Common myeloid progenitor, CD34-positive (primary cell): ENCODE measurements around the gene GAGE12E.
"Not testable (repeated sequence)": the region's sequence is repeated elsewhere in the genome, so short reads cannot be mapped to it uniquely, and the experiment has no call there.

Experiments used
- CTCF ChIA-PET: fragments of 350-600 bp; sonication (Branson Sonifier 250); formaldehyde crosslinking; loops from one replicate; lab custom pipeline; 2021; ENCODE audit warnings: antibody characterized with exemption; lab: Charles Lee
- POLR2A ChIA-PET: fragments of 350-600 bp; sonication (Branson Sonifier 250); formaldehyde crosslinking; loops from one replicate; lab custom pipeline; 2021; ENCODE audit warnings: antibody characterized with exemption; lab: Charles Lee
- DNase-seq, 3 donors: peaks; one replicate each; pipeline versions ENCODE4 v3.0.0 to v3.0.0-alpha.2; 2013
- H3K27ac ChIP-seq, 2 experiments: 1 replicate in 1 of 2; 2 replicates in 1 of 2; pipeline ENCODE4 v1.7.0; 2013; ENCODE audit warnings: inconsistent platforms in 2 of 2, low read length in 2 of 2, mild to moderate bottlenecking in 2 of 2, low read depth in 1 of 2, moderate library complexity in 1 of 2; ENCODE audit not compliant: severe bottlenecking in 2 of 2, insufficient read depth in 1 of 2, poor library complexity in 1 of 2
- H3K27me3 ChIP-seq, 5 experiments: replicated peaks in 2 of 5; 1 replicate in 3 of 5; 2 replicates in 2 of 5; pipeline versions ENCODE4 v1.6.1 to v1.7.0; 2013; ENCODE audit warnings: low read length in 4 of 5, mild to moderate bottlenecking in 2 of 5, moderate library complexity in 2 of 5, inconsistent platforms in 1 of 5; ENCODE audit not compliant: insufficient read depth in 5 of 5, control insufficient read depth in 4 of 5
- H3K36me3 ChIP-seq, 4 experiments: 1 replicate in 2 of 4; 2 replicates in 2 of 4; pipeline versions ENCODE4 v1.6.1 to v1.7.0; 2013; ENCODE audit warnings: low read length in 3 of 4, control low read depth in 1 of 4, mild to moderate bottlenecking in 1 of 4; ENCODE audit not compliant: control insufficient read depth in 4 of 4, insufficient read depth in 4 of 4
- H3K4me1 ChIP-seq, 4 experiments: 1 replicate in 3 of 4; 2 replicates in 1 of 4; pipeline versions ENCODE4 v1.6.1 to v1.7.1; 2013; ENCODE audit warnings: low read length in 3 of 4, mild to moderate bottlenecking in 3 of 4, control low read depth in 1 of 4, inconsistent platforms in 1 of 4, moderate library complexity in 1 of 4; ENCODE audit not compliant: control insufficient read depth in 4 of 4, insufficient read depth in 4 of 4; ENCODE audit errors: control extremely low read depth in 1 of 4
- H3K4me3 ChIP-seq, 7 experiments: 1 replicate in 4 of 7; 2 replicates in 3 of 7; pipeline versions ENCODE4 v1.5.1 to v1.7.0; 2013; ENCODE audit warnings: mild to moderate bottlenecking in 7 of 7, low read length in 6 of 7, moderate library complexity in 6 of 7, inconsistent platforms in 2 of 7, low read depth in 2 of 7, control low read depth in 1 of 7; ENCODE audit not compliant: insufficient read depth in 4 of 7, control insufficient read depth in 1 of 7; ENCODE audit errors: extremely low read depth in 1 of 7
- H3K9me3 ChIP-seq, 5 experiments: 1 replicate in 4 of 5; 2 replicates in 1 of 5; pipeline versions ENCODE4 v1.6.1 to v1.7.1; 2013; ENCODE audit warnings: low read length in 4 of 5, mild to moderate bottlenecking in 2 of 5, inconsistent platforms in 1 of 5, low read depth in 1 of 5, moderate library complexity in 1 of 5; ENCODE audit not compliant: control insufficient read depth in 4 of 5, insufficient read depth in 2 of 5; ENCODE audit errors: control extremely low read depth in 1 of 5
- WGBS: methylation state at CpG from one replicate; pipeline ENCODE4 v1.1.5; 2013; ENCODE audit not compliant: insufficient coverage; 5-methylcytosine and 5-hydroxymethylcytosine counted together

The GAGE12E gene

GRCh38 chrX:49579649-49580048, 28.6 kb downstream of the GAGE12E start, which contains the start of gene GAGE12H:
Gene GAGE12H, plus strand, starts transcription at chrX:49579949. Its CDS starts 1,155 bp downstream, at chrX:49581104.
- DNase-seq, H3K27me3 ChIP-seq, H3K27ac ChIP-seq, H3K4me1 ChIP-seq, CTCF ChIA-PET, H3K36me3 ChIP-seq, H3K4me3 ChIP-seq, POLR2A ChIA-PET, H3K9me3 ChIP-seq: not testable (repeated sequence)
- no CpG with 5 or more reads among the region's 16 CpGs for WGBS

- no CpG with 5 or more reads among the region's 16 CpGs for WGBS
- H3K27me3 ChIP-seq, H3K4me1 ChIP-seq, H3K4me3 ChIP-seq, H3K36me3 ChIP-seq, CTCF ChIA-PET, DNase-seq, POLR2A ChIA-PET, H3K27ac ChIP-seq, H3K9me3 ChIP-seq: not testable (repeated sequence)
These were observed 38.1 kb downstream of the GAGE12E start, which contains the start of gene GAGE2A for GRCh38 chrX:49589196-49589595. Gene GAGE2A, plus strand, starts transcription at chrX:49589496. Its CDS starts 1,155 bp downstream, at chrX:49590651.

- H3K4me3 ChIP-seq, POLR2A ChIA-PET, H3K9me3 ChIP-seq, H3K36me3 ChIP-seq, H3K4me1 ChIP-seq, H3K27me3 ChIP-seq, DNase-seq, CTCF ChIA-PET, H3K27ac ChIP-seq: not testable (repeated sequence)
- WGBS: 94% methylated on average over 12 of the region's 37 CpGs
These were observed 38.8 kb downstream of the GAGE12E start for GRCh38 chrX:49589769-49590478.

- H3K9me3 ChIP-seq, H3K4me3 ChIP-seq, CTCF ChIA-PET, DNase-seq, H3K36me3 ChIP-seq, H3K4me1 ChIP-seq, POLR2A ChIA-PET, H3K27ac ChIP-seq, H3K27me3 ChIP-seq: not testable (repeated sequence)
- no CpG with 5 or more reads among the region's 17 CpGs for WGBS
These were observed 39.4 kb downstream of the GAGE12E start for GRCh38 chrX:49590488-49590887.

- H3K4me1 ChIP-seq, POLR2A ChIA-PET, CTCF ChIA-PET, DNase-seq, H3K27ac ChIP-seq, H3K4me3 ChIP-seq, H3K27me3 ChIP-seq, H3K9me3 ChIP-seq, H3K36me3 ChIP-seq: not testable (repeated sequence)
- no CpG with 5 or more reads among the region's 16 CpGs for WGBS
These were observed 47.6 kb downstream of the GAGE12E start, which contains the start of gene GAGE1 for GRCh38 chrX:49598720-49599119. Gene GAGE1, plus strand, starts transcription at chrX:49599020. Its CDS starts 1,155 bp downstream, at chrX:49600175.
